AG10803 (cell line): ENCODE data around the gene FCRL3.
"Not testable (repeated sequence)": the region's sequence is repeated elsewhere in the genome, so short reads cannot be mapped to it uniquely, and the experiment has no call there.

ENCODE experiments used
- DNase-seq: peaks from one replicate; pipeline ENCODE4 v3.0.0; 2010; ENCODE audit warnings: low read depth
- H3K4me3 ChIP-seq: 2 replicates; pipeline ENCODE4 v1.5.1; 2011; ENCODE audit warnings: mild to moderate bottlenecking, low read length, control low read depth
- TF ChIP-seq, protein P1 (sequence below): conservative IDR thresholded peaks from 2 replicates; pipeline ENCODE4 v1.5.1; 2011; ENCODE audit warnings: mild to moderate bottlenecking, low read length, control low read depth, inconsistent platforms

FCRL3 gene

DNA sequence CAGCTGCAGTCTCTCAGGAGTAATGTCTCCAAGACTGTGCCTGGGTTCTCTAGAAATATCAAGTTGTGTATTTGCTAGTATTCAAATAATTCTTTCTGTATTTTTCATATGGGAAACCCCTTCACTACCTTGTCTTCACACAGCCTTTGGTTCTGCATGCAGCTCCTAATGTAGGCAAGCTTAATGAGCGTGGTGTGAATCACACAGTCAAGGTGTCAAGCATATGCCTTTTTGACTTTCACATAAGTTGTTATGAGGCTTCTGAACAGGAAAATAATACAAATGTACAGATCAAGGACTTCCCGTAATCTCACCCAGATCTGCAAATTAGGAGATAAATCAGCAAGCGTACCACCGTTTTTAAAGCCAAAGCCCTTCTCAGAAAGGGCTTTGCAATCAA lies at the start of gene FCRL3:
TSS of gene FCRL3 (minus strand) at position 38 of the 400 bp plus-strand sequence. CDS start 280 bp downstream, outside the sequence.
- TF ChIP-seq, protein P1, sequence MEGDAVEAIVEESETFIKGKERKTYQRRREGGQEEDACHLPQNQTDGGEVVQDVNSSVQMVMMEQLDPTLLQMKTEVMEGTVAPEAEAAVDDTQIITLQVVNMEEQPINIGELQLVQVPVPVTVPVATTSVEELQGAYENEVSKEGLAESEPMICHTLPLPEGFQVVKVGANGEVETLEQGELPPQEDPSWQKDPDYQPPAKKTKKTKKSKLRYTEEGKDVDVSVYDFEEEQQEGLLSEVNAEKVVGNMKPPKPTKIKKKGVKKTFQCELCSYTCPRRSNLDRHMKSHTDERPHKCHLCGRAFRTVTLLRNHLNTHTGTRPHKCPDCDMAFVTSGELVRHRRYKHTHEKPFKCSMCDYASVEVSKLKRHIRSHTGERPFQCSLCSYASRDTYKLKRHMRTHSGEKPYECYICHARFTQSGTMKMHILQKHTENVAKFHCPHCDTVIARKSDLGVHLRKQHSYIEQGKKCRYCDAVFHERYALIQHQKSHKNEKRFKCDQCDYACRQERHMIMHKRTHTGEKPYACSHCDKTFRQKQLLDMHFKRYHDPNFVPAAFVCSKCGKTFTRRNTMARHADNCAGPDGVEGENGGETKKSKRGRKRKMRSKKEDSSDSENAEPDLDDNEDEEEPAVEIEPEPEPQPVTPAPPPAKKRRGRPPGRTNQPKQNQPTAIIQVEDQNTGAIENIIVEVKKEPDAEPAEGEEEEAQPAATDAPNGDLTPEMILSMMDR, result no peak
- no peak within 1 kb of the TSS for H3K4me3 ChIP-seq
- DNase-seq, result no peak

GRCh38 chr1:157748262-157748817 lies 47.8 kb upstream of the FCRL3 start:
- TF ChIP-seq, protein P1, result no peak
- DNase-seq, result no peak
- no peak overlapping the region for H3K4me3 ChIP-seq

DNA sequence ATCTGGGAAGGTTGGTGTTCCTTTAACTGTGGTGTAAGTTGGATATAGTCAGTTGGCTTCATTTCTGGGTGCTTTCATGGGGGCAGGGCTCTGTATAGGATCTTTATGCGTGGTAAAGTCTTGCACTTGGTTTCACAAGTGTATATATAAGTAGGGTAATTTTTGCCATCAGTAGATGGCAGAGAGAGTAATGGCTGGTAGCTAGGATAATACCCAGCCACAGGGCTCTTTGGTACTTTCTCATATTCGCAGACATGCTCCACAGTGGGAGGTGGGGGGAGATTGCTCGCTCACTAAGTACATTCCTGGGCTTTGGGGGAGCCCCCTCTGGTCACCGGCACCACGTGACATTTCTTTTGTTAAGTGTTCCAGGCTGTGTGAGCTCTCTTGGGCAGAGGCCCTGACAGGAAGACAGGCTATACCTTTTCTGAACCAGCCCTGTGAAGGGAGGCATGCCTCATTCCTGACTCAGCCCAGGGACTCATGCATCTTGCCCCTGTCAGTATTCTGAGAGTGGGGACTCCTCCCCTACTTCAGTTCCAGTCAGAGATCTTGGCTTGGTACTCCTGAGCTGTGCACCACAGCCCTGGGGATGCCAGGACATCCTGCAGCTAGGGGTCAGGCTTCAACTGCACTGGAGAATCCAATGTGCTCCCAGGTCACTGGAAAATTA lies 38.8 kb upstream of the FCRL3 start:
- DNase-seq, result no peak
- no peak overlapping the region for H3K4me3 ChIP-seq
- TF ChIP-seq, protein P1, result no peak

DNA sequence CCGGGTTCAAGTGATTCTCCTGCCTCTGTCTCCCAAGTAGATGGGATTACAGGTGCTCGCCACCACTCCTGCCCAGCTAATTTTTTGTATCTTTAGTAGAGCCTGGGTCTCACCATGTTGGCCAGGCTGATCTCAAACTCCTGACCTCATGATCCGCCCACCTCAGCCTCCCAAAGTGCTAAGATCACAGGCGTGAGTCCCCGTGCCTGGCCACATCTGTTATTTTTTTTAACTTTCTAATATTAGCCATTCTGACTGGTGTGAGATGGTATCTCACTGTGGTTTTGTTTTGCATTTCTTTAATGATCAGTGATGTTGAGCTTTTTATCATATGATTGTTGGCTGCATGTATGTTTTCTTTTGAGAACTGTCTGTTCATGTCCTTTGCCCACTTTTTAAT lies 35.4 kb upstream of the FCRL3 start:
- H3K4me3 ChIP-seq, DNase-seq: not testable (repeated sequence)

DNA sequence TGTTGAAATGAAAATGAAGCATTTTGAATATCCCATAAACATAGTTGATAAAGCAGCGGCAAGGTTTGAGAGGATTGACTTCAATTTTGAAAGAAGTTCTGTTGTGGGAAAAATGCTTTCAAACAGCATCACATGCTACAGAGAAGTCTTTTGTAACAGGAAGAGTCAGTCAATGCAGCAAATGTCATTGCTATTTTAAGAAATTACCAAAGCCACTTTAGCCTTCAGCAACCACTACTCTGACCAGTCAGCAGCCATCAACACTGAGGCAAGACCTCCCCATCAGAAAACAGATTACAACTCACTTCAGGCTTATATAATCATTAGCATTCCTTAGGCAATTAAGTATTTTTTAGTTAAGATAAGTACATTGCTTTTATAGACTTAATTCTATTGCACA lies 33.8 kb upstream of the FCRL3 start:
- TF ChIP-seq, protein P1, result no peak
- no peak overlapping the region for H3K4me3 ChIP-seq
- no peak for DNase-seq

DNA sequence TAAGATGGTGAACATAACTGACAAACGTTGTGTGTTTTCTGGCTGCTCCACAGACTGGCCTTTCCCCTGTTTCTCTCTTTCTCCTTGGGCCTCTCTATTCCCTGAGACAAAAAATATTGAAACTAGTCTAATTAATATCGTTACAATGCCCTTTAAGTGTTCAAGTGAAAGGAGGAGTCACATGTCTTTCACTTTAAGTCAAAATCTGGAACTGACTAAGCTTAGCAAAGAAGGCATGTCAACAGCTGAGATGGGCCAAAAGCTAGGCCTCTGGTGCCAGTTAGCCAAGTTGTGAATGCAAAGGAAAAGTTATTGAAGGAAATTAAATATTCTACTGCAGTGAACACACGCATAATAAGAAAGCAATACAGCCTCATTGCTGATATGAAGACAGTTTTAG lies 32.2 kb upstream of the FCRL3 start:
- no peak overlapping the region for H3K4me3 ChIP-seq
- TF ChIP-seq, protein P1, result no peak
- DNase-seq, result no peak

GRCh38 chr1:157725221-157725577 lies 24.6 kb upstream of the FCRL3 start:
- no peak for DNase-seq
- H3K4me3 ChIP-seq, result no peak overlapping the region
- TF ChIP-seq, protein P1, result no peak
